Measurements from ENCODE around the gene DOCK4. TPM values are rescaled to one million over a fixed set of nuclear protein-coding genes. Genes with fewer than 3 reads are reported as not detected.

Gene DOCK4
- total and polyA plus RNA-seq, 4 donors = 40.3 to 95.0 (median 56.4) TPM

DNA sequence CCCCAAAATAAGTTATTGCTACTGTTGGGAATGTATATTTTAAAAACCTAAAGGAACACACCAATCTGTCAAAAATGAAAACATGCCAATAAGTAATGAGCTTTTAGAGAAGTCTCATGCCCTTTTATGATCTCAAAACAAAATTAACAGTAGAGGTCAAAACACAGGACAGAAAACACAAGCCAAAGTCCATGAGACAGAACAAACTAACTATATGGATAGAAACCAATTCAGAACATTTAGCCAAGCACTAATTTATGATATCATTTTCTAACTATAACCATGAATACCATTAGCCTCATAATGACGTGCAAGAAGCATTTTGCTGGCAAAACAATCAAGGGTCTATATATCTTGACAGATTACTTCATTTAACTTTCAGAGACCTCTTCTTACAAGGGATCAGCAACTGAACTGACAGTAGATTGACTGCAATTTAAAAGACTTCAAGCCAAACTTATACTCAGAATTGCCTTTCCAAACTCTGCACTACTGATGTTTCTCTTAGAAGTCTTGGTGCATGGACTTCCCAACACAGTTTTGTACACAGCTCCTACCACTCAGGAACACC lies 200.9 kb downstream of the DOCK4 start:
- H3K4me1 ChIP-seq (ENCODE audit: control insufficient read depth, insufficient read depth, low read length) = no peaks in the 10 kb centered on the region
- H3K27ac ChIP-seq (ENCODE audit: low read depth, low read length) = no peak overlapping the region
- 64% methylated on average over 1 of the region's 1 CpG for WGBS (ENCODE audit: insufficient coverage)
- no peak for DNase-seq (ENCODE audit: low read depth in 4 of 6, low spot score in 6 of 6)
- H3K9me3 ChIP-seq (ENCODE audit: control insufficient read depth, insufficient read depth, low read length) = no peaks in the 10 kb centered on the region
- H3K4me3 ChIP-seq (ENCODE audit: low read depth, low read length) = no peak overlapping the region
- no peaks in the 10 kb centered on the region for H3K36me3 ChIP-seq (ENCODE audit: control insufficient read depth, insufficient read depth, low read length)
- no peaks in the 10 kb centered on the region for H3K27me3 ChIP-seq (ENCODE audit: control insufficient read depth, insufficient read depth, low read length)

DNA sequence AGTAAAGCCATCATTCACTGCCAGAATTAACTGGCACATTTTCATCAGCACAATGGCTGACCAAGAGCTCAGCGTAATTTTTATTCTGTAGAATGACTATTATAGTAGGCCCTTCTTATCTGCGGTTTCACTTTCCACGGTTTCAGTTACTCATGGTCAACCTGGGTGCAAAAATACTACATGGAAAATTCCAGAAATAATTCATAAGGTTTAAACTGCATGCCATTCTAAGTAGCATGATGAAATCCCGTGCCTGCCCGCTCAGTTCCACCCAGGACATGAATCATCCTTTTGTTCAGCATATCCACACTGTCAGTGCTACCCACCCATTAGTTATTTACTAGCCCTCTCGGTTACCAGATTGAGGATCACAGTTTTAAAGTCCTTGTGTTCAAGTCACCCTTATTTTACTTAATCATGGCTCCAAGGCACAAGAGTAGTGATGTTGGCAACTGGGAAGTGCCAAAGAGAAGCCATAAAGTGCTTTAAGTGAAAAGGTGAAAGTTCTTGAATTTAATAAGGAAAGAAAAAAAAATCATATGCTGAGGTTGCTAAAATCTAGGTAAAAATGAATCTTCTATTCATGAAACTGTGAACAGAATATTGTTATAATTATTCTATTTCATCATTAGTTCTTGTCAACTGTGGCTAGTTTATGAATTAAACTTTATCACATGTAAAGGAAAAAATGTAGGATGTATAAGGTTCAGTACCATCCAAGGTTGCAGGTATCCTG lies 204.9 kb downstream of the DOCK4 start:
- no peaks in the 10 kb centered on the region for H3K27me3 ChIP-seq (ENCODE audit: control insufficient read depth, insufficient read depth, low read length)
- no peak for DNase-seq (ENCODE audit: low read depth in 4 of 6, low spot score in 6 of 6)
- H3K27ac ChIP-seq (ENCODE audit: low read depth, low read length) = no peak overlapping the region
- no peak overlapping the region for H3K4me3 ChIP-seq (ENCODE audit: low read depth, low read length)
- H3K9me3 ChIP-seq (ENCODE audit: control insufficient read depth, insufficient read depth, low read length) = no peaks in the 10 kb centered on the region
- H3K4me1 ChIP-seq (ENCODE audit: control insufficient read depth, insufficient read depth, low read length) = no peaks in the 10 kb centered on the region
- WGBS (ENCODE audit: insufficient coverage) = 63% methylated on average over 2 of the region's 6 CpGs
- H3K36me3 ChIP-seq (ENCODE audit: control insufficient read depth, insufficient read depth, low read length) = no peaks in the 10 kb centered on the region

DNA sequence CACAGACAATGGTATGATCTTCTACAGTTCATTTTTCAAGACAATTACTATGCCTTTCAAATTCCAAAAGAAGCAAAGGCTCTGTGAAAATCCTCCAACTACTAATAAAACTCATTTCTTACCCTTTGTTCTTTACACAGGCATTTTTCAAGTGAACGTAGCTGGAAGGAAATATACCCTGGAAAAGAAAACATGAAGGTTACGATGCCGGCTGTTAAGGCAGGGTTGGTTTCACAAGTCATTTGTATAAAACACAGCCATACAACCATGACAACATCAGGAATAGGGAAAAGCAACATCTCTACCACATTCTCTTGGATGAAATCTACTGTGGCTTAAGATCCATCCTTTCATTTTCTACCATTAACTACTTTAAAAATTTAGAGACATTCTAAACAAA lies 207.9 kb downstream of the DOCK4 start:
- no CpG with 5 or more reads among the region's 3 CpGs for WGBS (ENCODE audit: insufficient coverage)
- no peak overlapping the region for H3K4me3 ChIP-seq (ENCODE audit: low read depth, low read length)

DNA sequence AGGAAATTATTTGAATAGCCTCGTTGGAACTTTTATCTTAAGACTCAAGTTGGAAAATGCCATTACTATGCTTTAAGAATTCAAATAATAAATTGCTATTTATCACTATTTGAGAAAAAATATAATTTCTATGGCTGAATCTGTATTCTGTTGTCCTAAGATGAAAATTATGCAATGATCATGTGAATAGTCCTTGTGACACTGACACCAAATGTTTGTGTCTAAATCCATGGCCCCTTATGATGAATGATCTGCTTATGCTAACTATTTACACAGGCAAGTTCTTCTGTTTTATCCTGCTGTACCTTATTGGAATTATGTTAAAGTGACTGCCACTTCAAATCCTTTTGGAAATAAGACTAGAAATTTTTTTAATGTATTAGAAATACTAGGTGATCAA lies 208.7 kb downstream of the DOCK4 start:
- no peak overlapping the region for H3K4me3 ChIP-seq (ENCODE audit: low read depth, low read length)
- H3K9me3 ChIP-seq (ENCODE audit: control insufficient read depth, insufficient read depth, low read length) = no peaks in the 10 kb centered on the region
- H3K27me3 ChIP-seq (ENCODE audit: control insufficient read depth, insufficient read depth, low read length) = no peaks in the 10 kb centered on the region
- no CpG with 5 or more reads among the region's 1 CpG for WGBS (ENCODE audit: insufficient coverage)
- no peaks in the 10 kb centered on the region for H3K36me3 ChIP-seq (ENCODE audit: control insufficient read depth, insufficient read depth, low read length)
- no peak for DNase-seq (ENCODE audit: low read depth in 4 of 6, low spot score in 6 of 6)
- H3K27ac ChIP-seq (ENCODE audit: low read depth, low read length) = no peak overlapping the region
- H3K4me1 ChIP-seq (ENCODE audit: control insufficient read depth, insufficient read depth, low read length) = no peaks in the 10 kb centered on the region

More for the DNA sequence above, 207.9 kb downstream of the DOCK4 start:
- H3K9me3 ChIP-seq (ENCODE audit: control insufficient read depth, insufficient read depth, low read length) = no peaks in the 10 kb centered on the region
- H3K27ac ChIP-seq (ENCODE audit: low read depth, low read length) = no peak overlapping the region
- peak in 1 of 6 donors; percentile 26 for DNase-seq (ENCODE audit: low read depth in 4 of 6, low spot score in 6 of 6)
- no peaks in the 10 kb centered on the region for H3K4me1 ChIP-seq (ENCODE audit: control insufficient read depth, insufficient read depth, low read length)
- H3K27me3 ChIP-seq (ENCODE audit: control insufficient read depth, insufficient read depth, low read length) = no peaks in the 10 kb centered on the region
- no peaks in the 10 kb centered on the region for H3K36me3 ChIP-seq (ENCODE audit: control insufficient read depth, insufficient read depth, low read length)

DNA sequence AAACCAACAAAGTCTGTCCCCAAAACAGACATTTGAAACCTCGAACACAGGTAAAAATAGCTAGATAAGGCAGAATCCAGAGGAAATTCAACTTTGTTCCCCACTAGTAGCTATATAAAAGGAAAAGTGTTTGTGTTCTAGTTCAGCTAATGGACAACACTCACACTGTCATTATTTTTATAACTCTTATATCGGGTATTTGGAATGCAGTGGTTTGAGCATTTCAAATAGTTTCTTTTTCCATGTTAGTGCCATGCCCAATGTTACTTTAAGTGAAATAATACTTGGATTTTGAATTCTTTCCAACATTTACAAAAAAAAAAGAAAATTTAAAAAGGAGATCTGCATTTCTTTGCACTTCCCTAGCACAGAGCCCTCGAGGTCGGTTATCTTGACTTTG lies 213.6 kb downstream of the DOCK4 start:
- no CpG with 5 or more reads among the region's 4 CpGs for whole genome bisulfite sequencing (ENCODE audit: insufficient coverage)
- H3K27ac ChIP-seq (ENCODE audit: low read depth, low read length) = no peak overlapping the region

DNA sequence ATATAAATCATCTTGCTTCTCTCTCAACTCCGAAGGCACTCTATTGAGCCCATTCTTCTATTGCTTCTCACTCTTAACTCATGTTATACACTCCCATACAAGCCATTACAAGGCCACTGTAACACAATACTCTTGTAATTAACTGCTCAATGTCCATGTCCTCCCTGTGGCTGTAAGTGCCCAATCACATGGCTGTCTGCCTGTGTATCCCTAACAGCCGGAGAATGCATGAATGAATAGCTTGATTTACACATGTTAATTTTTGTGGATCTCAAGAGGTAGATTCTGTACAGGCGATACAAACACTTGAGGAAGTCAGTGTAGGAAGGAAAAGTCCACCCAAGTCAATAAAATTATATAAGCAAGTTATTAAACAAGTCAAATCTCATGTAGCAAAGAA lies 215.6 kb downstream of the DOCK4 start:
- 18% methylated on average over 1 of the region's 3 CpGs for WGBS (ENCODE audit: insufficient coverage)
- Histone ChIP-seq H3K4me1 (ENCODE audit: control insufficient read depth, insufficient read depth, low read length) (no peaks in the 10 kb centered on the region), H3K9me3 (ENCODE audit: control insufficient read depth, insufficient read depth, low read length) (no peaks in the 10 kb centered on the region), H3K27ac (ENCODE audit: low read depth, low read length) (no peak overlapping the region), H3K27me3 (ENCODE audit: control insufficient read depth, insufficient read depth, low read length) (no peaks in the 10 kb centered on the region), H3K36me3 (ENCODE audit: control insufficient read depth, insufficient read depth, low read length) (peaks cover 7% of the 10 kb centered on the region), H3K4me3 (ENCODE audit: low read depth, low read length) (no peak overlapping the region)
- DNase-seq (ENCODE audit: low read depth in 4 of 6, low spot score in 6 of 6) = peak in 1 of 6 donors; percentile 53

More for the DNA sequence above, 213.6 kb downstream of the DOCK4 start:
- no peaks in the 10 kb centered on the region for H3K9me3 ChIP-seq (ENCODE audit: control insufficient read depth, insufficient read depth, low read length)
- no peaks in the 10 kb centered on the region for H3K4me1 ChIP-seq (ENCODE audit: control insufficient read depth, insufficient read depth, low read length)
- no peaks in the 10 kb centered on the region for H3K27me3 ChIP-seq (ENCODE audit: control insufficient read depth, insufficient read depth, low read length)
- peaks cover 7% of the 10 kb centered on the region for H3K36me3 ChIP-seq (ENCODE audit: control insufficient read depth, insufficient read depth, low read length)
- DNase-seq (ENCODE audit: low read depth in 4 of 6, low spot score in 6 of 6) = no peak
- no peak overlapping the region for H3K4me3 ChIP-seq (ENCODE audit: low read depth, low read length)

DNA sequence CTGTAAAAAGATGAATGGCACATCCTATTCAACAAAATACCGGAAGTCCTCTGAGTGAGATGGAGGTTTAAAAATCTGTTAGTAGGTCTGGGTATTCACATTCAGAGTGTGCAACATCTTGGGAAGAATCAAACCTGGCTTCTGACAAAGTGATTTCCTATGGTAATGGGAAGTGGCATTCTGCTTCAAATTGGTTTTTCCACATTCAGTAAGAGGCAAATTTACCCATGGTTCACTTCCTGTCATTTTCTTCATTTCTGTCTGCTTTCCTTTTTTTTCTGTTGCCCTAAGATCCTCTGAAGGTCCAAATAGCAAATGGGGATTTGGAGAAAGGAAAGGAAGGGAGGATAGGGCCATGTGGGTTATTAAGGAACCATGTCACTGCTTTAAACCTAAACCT lies 218.3 kb downstream of the DOCK4 start:
- no CpG with 5 or more reads among the region's 1 CpG for WGBS (ENCODE audit: insufficient coverage)
- H3K27ac ChIP-seq (ENCODE audit: low read depth, low read length) = no peak overlapping the region
- no peaks in the 10 kb centered on the region for H3K4me1 ChIP-seq (ENCODE audit: control insufficient read depth, insufficient read depth, low read length)
- no peak overlapping the region for H3K4me3 ChIP-seq (ENCODE audit: low read depth, low read length)
- H3K27me3 ChIP-seq (ENCODE audit: control insufficient read depth, insufficient read depth, low read length) = no peaks in the 10 kb centered on the region
- peaks cover 12% of the 10 kb centered on the region for H3K36me3 ChIP-seq (ENCODE audit: control insufficient read depth, insufficient read depth, low read length)
- no peak for DNase-seq (ENCODE audit: low read depth in 4 of 6, low spot score in 6 of 6)
- no peaks in the 10 kb centered on the region for H3K9me3 ChIP-seq (ENCODE audit: control insufficient read depth, insufficient read depth, low read length)

DNA sequence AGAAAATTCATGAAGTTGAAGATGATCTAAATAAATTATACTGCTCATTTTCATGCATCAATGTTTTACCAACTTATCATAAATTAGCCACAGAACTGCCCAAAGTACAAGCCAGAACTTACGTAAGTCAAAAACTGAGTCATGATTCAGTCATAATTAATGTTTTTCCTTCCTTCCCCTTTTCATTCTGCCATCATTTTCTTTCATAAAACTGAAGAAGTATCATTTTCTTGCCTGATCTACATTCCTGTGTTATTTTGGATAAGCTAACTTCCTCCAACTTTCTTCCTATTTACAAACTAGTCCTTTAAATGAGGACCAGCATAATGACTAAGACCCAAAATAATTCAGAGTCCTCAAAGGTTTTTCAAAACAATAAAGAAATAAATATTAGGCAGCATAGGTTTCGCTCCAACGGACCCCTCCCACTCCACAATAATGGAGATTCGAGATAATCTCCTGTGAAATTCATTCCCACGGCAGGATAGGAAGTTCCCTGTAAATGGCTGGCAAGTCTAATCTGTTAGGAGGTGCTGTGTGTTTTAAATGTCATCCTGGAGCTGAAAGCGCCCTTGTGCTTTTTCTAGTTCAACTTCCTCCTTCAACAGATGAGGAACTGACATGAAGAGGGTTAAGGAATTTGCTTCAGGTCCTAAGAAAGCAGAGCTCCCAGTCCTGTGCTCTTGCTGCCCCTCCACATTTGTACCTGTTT lies 218.9 kb downstream of the DOCK4 start:
- H3K4me3 ChIP-seq (ENCODE audit: low read depth, low read length) = no peak overlapping the region
- no peak for DNase-seq (ENCODE audit: low read depth in 4 of 6, low spot score in 6 of 6)
- H3K27ac ChIP-seq (ENCODE audit: low read depth, low read length) = no peak overlapping the region
- H3K27me3 ChIP-seq (ENCODE audit: control insufficient read depth, insufficient read depth, low read length) = no peaks in the 10 kb centered on the region
- WGBS (ENCODE audit: insufficient coverage) = 90% methylated on average over 1 of the region's 6 CpGs
- H3K36me3 ChIP-seq (ENCODE audit: control insufficient read depth, insufficient read depth, low read length) = peaks cover 12% of the 10 kb centered on the region
- H3K4me1 ChIP-seq (ENCODE audit: control insufficient read depth, insufficient read depth, low read length) = no peaks in the 10 kb centered on the region
- no peaks in the 10 kb centered on the region for H3K9me3 ChIP-seq (ENCODE audit: control insufficient read depth, insufficient read depth, low read length)

DNA sequence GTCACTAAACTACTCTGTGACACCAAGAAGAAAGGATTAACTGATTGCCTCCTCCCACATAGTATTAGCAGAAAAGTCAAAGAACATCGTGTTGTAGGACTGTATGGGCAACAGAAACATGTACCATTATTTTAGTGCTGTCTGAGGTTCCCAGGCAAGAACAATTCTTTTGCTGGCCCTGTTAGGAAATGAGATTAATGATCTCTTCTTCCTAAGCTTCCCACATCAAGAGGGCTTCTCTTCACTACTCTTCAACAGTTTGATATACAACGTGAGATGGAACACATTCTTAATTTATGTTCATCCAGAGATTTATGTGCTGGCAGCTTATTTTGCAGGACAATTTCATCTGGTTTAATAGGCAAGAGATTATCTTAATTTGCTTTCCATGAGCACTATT lies 219.6 kb downstream of the DOCK4 start:
- Histone ChIP-seq H3K27ac (ENCODE audit: low read depth, low read length) (no peak overlapping the region), H3K27me3 (ENCODE audit: control insufficient read depth, insufficient read depth, low read length) (no peaks in the 10 kb centered on the region), H3K9me3 (ENCODE audit: control insufficient read depth, insufficient read depth, low read length) (no peaks in the 10 kb centered on the region), H3K36me3 (ENCODE audit: control insufficient read depth, insufficient read depth, low read length) (peaks cover 12% of the 10 kb centered on the region), H3K4me3 (ENCODE audit: low read depth, low read length) (no peak overlapping the region), H3K4me1 (ENCODE audit: control insufficient read depth, insufficient read depth, low read length) (no peaks in the 10 kb centered on the region)
- no peak for DNase-seq (ENCODE audit: low read depth in 4 of 6, low spot score in 6 of 6)
- no CpG with 5 or more reads among the region's 2 CpGs for WGBS (ENCODE audit: insufficient coverage)
